ENCODE results near the gene ZNF292. TPM values are rescaled to one million over a fixed set of nuclear protein-coding genes. Genes with fewer than 3 reads are reported as not detected.

ZNF292 gene
- total and polyA plus RNA-seq, 8 donors = 4.2 to 28.5 (median 16.3) TPM

DNA sequence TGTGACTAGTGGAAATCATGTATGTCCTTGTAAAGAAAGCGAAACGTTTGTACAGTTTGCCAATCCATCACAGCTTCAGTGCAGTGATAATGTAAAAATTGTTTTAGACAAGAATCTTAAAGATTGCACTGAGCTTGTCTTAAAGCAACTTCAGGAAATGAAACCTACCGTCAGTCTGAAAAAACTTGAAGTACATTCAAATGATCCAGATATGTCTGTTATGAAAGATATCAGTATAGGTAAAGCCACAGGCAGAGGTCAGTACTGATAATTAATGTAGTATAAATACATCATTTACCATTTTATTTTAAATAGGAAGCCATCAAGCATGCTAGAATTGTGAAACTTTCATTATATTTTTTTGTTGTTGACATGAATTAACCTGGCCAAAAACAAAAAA, 106.2 kb downstream of the ZNF292 start:
- no peak overlapping the region for H3K27ac ChIP-seq
- H3K36me3 ChIP-seq = peaks cover 0 to 4% (median 0%) of the 10 kb centered on the region in 3 donors
- no peak overlapping the region for H3K4me3 ChIP-seq
- no peaks in the 10 kb centered on the region for H3K27me3 ChIP-seq
- intact Hi-C loops (cut with DNase I) = no loop called here
- peaks cover 0 to 3% (median 0%) of the 10 kb centered on the region in 3 donors for H3K4me1 ChIP-seq
- ATAC-seq (no peak), FAIRE-seq (no peak), DNase-seq (no peak)
- no peaks in the 10 kb centered on the region for H3K9me3 ChIP-seq
- TF ChIP-seq, protein P1, sequence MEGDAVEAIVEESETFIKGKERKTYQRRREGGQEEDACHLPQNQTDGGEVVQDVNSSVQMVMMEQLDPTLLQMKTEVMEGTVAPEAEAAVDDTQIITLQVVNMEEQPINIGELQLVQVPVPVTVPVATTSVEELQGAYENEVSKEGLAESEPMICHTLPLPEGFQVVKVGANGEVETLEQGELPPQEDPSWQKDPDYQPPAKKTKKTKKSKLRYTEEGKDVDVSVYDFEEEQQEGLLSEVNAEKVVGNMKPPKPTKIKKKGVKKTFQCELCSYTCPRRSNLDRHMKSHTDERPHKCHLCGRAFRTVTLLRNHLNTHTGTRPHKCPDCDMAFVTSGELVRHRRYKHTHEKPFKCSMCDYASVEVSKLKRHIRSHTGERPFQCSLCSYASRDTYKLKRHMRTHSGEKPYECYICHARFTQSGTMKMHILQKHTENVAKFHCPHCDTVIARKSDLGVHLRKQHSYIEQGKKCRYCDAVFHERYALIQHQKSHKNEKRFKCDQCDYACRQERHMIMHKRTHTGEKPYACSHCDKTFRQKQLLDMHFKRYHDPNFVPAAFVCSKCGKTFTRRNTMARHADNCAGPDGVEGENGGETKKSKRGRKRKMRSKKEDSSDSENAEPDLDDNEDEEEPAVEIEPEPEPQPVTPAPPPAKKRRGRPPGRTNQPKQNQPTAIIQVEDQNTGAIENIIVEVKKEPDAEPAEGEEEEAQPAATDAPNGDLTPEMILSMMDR (IDR thresholded peaks at IDR 0.05) = no peak
- WGBS, 2 donors = 61 to 65% methylated on average over 3 of the region's 3 CpGs

DNA sequence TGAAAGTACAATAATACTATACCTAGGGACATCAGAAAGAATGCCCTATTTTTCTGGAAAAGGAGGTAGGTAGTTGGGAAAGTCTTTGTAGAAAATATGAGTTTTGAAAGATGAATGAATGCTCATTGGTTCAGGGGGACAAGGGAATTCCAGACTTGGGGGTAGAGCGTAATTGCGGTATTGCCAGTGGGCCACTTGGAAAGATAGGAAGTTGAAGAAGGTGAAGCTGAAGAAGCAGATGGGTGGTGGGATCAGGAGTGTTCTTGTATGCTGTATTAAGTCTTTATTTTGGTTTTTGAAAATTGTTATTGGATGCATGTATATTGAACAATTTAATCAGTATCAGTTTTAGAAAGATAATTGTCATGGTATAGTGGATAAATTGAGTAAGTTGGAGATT, 109.1 kb downstream of the ZNF292 start:
- H3K4me1 ChIP-seq = peaks cover 0 to 3% (median 0%) of the 10 kb centered on the region in 3 donors
- FAIRE-seq = no peak
- WGBS, 2 donors = 95 to 99% methylated on average over 2 of the region's 2 CpGs
- H3K27ac ChIP-seq = no peak overlapping the region
- no peaks in the 10 kb centered on the region for H3K36me3 ChIP-seq
- no peaks in the 10 kb centered on the region for H3K27me3 ChIP-seq
- no peak overlapping the region for H3K4me3 ChIP-seq
- TF ChIP-seq, protein P1 (IDR thresholded peaks at IDR 0.05) = no peak
- DNase-seq = no peak
- no peaks in the 10 kb centered on the region for H3K9me3 ChIP-seq
- intact Hi-C loops (cut with DNase I) = no loop called here
- ATAC-seq = no peak

DNA sequence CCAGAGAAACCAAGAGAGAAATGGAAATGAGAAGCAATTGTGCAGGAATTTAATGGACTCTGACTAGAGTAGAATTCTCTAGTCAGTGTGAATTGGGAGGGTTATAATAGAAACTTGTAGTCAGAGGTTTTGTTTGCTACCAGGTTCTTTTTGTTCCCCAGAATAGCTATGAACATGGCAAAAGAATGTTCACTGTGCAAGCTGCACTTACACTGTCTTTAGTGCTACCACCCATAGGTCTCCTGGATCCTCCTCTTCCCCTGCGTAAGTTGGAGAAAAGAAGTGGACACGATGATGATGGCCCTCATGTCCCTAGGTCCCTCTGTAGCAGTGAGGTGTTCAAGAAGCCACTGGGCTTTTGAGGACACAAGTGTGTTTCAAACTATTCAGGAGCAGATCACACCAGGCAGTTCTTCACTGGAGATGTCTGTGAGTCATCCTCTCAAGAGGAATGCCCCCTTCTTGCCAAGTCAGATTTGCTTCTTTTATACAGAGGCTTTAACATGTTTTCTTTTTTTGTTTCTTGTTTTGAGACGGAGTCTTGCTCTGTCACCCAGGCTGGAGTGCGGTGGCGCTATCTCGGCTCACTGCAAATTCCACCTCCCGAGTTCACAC, 119.4 kb downstream of the ZNF292 start:
- DNase-seq (no peak), FAIRE-seq (no peak), ATAC-seq (no peak)
- 96% methylated on average over 7 of the region's 7 CpGs for WGBS, 2 donors
- intact Hi-C loops (cut with DNase I) = no loop called here
- H3K9me3 ChIP-seq = no peaks in the 10 kb centered on the region
- H3K4me1 ChIP-seq = no peaks in the 10 kb centered on the region
- no peak overlapping the region for H3K4me3 ChIP-seq
- TF ChIP-seq, protein P1 (IDR thresholded peaks at IDR 0.05) = no peak
- H3K27ac ChIP-seq = no peak overlapping the region
- H3K36me3 ChIP-seq = no peaks in the 10 kb centered on the region
- H3K27me3 ChIP-seq = no peaks in the 10 kb centered on the region

DNA sequence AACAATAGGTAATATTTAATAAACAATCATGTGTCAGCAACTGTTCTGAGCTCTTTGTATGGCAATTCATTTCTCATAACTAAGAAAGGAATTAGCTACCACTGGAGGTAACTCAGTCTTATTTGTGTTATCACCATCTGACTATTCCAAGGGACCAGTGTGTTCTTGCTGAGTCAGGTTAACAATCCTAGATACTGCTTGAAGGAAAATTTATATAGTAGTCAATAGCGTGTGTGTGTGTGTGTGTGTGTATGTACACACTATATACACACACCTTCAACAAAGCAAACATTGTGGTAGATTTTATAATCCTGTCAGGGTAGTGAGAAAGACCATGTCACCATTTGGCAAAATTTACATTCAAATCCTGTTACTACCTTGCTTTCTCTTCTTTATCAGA, 121.3 kb downstream of the ZNF292 start:
- Histone ChIP-seq H3K4me3 (no peak overlapping the region), H3K9me3 (no peaks in the 10 kb centered on the region), H3K4me1 (no peaks in the 10 kb centered on the region), H3K27me3 (no peaks in the 10 kb centered on the region), H3K27ac (no peak overlapping the region), H3K36me3 (no peaks in the 10 kb centered on the region)
- DNase-seq (no peak), FAIRE-seq (no peak), ATAC-seq (peak in 1 of 4 donors; percentile 43)
- TF ChIP-seq, protein P1 (IDR thresholded peaks at IDR 0.05) = no peak
- intact Hi-C loops (cut with DNase I) = no loop called here
- WGBS, 2 donors = 32 to 33% methylated on average over 1 of the region's 1 CpG

DNA sequence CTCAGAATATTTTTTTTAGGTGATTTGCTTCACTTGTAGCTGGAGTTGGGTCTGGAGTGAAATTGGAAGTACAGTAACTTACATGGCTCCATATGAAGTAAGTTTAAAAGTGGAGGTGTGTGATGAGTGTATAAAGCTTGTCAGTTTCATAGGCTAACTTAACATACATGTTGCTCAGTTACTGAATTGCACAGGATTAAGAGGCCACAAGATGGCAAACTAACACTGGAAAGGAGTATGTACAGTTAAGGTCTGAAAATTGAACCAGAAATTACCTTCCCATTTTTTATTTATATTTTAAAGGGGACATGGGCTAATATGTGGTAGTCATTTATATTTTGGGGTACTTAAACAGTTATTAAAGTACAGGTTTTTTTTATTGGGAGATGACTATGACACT, 121.8 kb downstream of the ZNF292 start:
- TF ChIP-seq, protein P1 (IDR thresholded peaks at IDR 0.05) = no peak
- FAIRE-seq = no peak
- no peak for ATAC-seq
- H3K36me3 ChIP-seq = no peaks in the 10 kb centered on the region
- no peak overlapping the region for H3K4me3 ChIP-seq
- no peaks in the 10 kb centered on the region for H3K9me3 ChIP-seq
- H3K27ac ChIP-seq = no peak overlapping the region
- intact Hi-C loops (cut with DNase I) = no loop called here
- no peak for DNase-seq
- H3K4me1 ChIP-seq = no peaks in the 10 kb centered on the region
- no peaks in the 10 kb centered on the region for H3K27me3 ChIP-seq
